HepG2 (cell line): Measurements from ENCODE around the gene LBX2. TPM values are rescaled to one million over a fixed set of nuclear protein-coding genes. Genes with fewer than 3 reads are reported as not detected.
A peak's percentile ranks its signal among the peaks of the same experiment; 100 is the strongest.

ENCODE experiments used
- ETV6 ChIP-seq: sonication (generic); formaldehyde crosslinking; conservative IDR thresholded peaks from 2 replicates; pipeline ENCODE4 v1.4.0; 2020; ENCODE audit warnings: missing genetic modification reagents
- GPBP1L1 ChIP-seq: sonication (generic); formaldehyde crosslinking; IDR thresholded peaks from 2 replicates; pipeline ENCODE4 v1.5.0; 2020; ENCODE audit warnings: mild to moderate bottlenecking, missing genetic modification reagents
- HDAC1 ChIP-seq: sonication (generic); formaldehyde crosslinking; IDR thresholded peaks from 2 replicates; pipeline ENCODE4 v1.5.1; 2020; ENCODE audit warnings: mild to moderate bottlenecking, missing genetic modification reagents
- ISL2 ChIP-seq: sonication (generic); formaldehyde crosslinking; IDR thresholded peaks from 2 replicates; pipeline ENCODE4 v1.5.0; 2020; ENCODE audit warnings: missing genetic modification reagents
- KLF11 ChIP-seq: IDR thresholded peaks from 2 replicates; pipeline ENCODE4 v1.6.1; 2016; ENCODE audit warnings: missing compliant biosample characterization
- NFIB ChIP-seq: sonication (generic); formaldehyde crosslinking; IDR thresholded peaks from 2 replicates; pipeline ENCODE4 v1.9.0; 2021; ENCODE audit warnings: missing genetic modification reagents, mild to moderate bottlenecking, borderline replicate concordance
- POLR2A ChIP-seq, 2 experiments: IDR thresholded peaks; 2 replicates each; pipeline ENCODE4 v1.6.1; 2011; ENCODE audit warnings: low read depth in 2 of 2, low read length in 2 of 2, mild to moderate bottlenecking in 1 of 2, moderate library complexity in 1 of 2; ENCODE audit not compliant: insufficient read depth in 1 of 2
- POLR2G ChIP-seq: fragments of 200-400 bp; formaldehyde crosslinking; IDR thresholded peaks from 2 replicates; pipeline ENCODE4 v1.6.1; 2018; ENCODE audit warnings: mild to moderate bottlenecking, low read depth, low read length, moderate library complexity
- RBM39 ChIP-seq: fragments of 200-400 bp; formaldehyde crosslinking; IDR thresholded peaks from one replicate; pipeline ENCODE4 v1.6.1; 2018; ENCODE audit warnings: antibody characterized with exemption, mild to moderate bottlenecking, low read depth, low read length; ENCODE audit not compliant: poor library complexity, severe bottlenecking
- SALL1 ChIP-seq: sonication (generic); formaldehyde crosslinking; IDR thresholded peaks from 2 replicates; pipeline ENCODE4 v1.8.0; 2022; ENCODE audit warnings: mild to moderate bottlenecking, missing genetic modification reagents
- SETDB1 ChIP-seq: sonication (generic); formaldehyde crosslinking; IDR thresholded peaks from 2 replicates; pipeline ENCODE4 v1.5.1; 2020; ENCODE audit warnings: missing genetic modification reagents, mild to moderate bottlenecking, borderline replicate concordance
- STAT6 ChIP-seq: sonication (generic); formaldehyde crosslinking; IDR thresholded peaks from 2 replicates; pipeline ENCODE4 v1.4.0; 2020; ENCODE audit warnings: missing genetic modification reagents, mild to moderate bottlenecking, borderline replicate concordance
- ZFAT ChIP-seq: sonication (generic); formaldehyde crosslinking; conservative IDR thresholded peaks from 2 replicates; pipeline ENCODE4 v1.8.1; 2023; ENCODE audit warnings: missing genetic modification reagents, inconsistent platforms
- ZNF160 ChIP-seq: sonication (generic); formaldehyde crosslinking; IDR thresholded peaks from 2 replicates; pipeline ENCODE4 v1.8.0; 2022; ENCODE audit warnings: mild to moderate bottlenecking, inconsistent platforms, missing genetic modification reagents
- ZNF256 ChIP-seq: sonication (generic); formaldehyde crosslinking; conservative IDR thresholded peaks from 2 replicates; pipeline ENCODE4 v1.4.0; 2020; ENCODE audit warnings: missing genetic modification reagents
- ZNF264 ChIP-seq: sonication (generic); formaldehyde crosslinking; IDR thresholded peaks from 2 replicates; pipeline ENCODE4 v1.4.0; 2020; ENCODE audit warnings: missing genetic modification reagents
- ZNF333 ChIP-seq: sonication (generic); formaldehyde crosslinking; IDR thresholded peaks from 2 replicates; pipeline ENCODE4 v1.4.0; 2020; ENCODE audit warnings: mild to moderate bottlenecking, missing genetic modification reagents, borderline replicate concordance
- ZNF343 ChIP-seq: sonication (generic); formaldehyde crosslinking; IDR thresholded peaks from 2 replicates; pipeline ENCODE4 v1.4.0; 2020; ENCODE audit warnings: mild to moderate bottlenecking, missing genetic modification reagents
- ZNF44 ChIP-seq: sonication (generic); formaldehyde crosslinking; IDR thresholded peaks from 2 replicates; pipeline ENCODE4 v1.5.1; 2020; ENCODE audit warnings: mild to moderate bottlenecking, missing genetic modification reagents
- ZNF546 ChIP-seq: sonication (generic); formaldehyde crosslinking; conservative IDR thresholded peaks from 2 replicates; pipeline ENCODE4 v1.8.1; 2023; ENCODE audit warnings: mild to moderate bottlenecking, missing genetic modification reagents
- ZNF615 ChIP-seq: sonication (generic); formaldehyde crosslinking; IDR thresholded peaks from 2 replicates; pipeline ENCODE4 v1.5.0; 2020; ENCODE audit warnings: mild to moderate bottlenecking, missing genetic modification reagents, borderline replicate concordance
- ZNF773 ChIP-seq: sonication (generic); formaldehyde crosslinking; IDR thresholded peaks from 2 replicates; pipeline ENCODE4 v1.4.0; 2020; ENCODE audit warnings: missing genetic modification reagents, borderline replicate concordance
- ZSCAN20 ChIP-seq: sonication (generic); formaldehyde crosslinking; IDR thresholded peaks from 2 replicates; pipeline ENCODE4 v1.4.0; 2020; ENCODE audit warnings: missing genetic modification reagents, mild to moderate bottlenecking, borderline replicate concordance
- polyA plus RNA-seq, 8 experiments: library from polyadenylated mRNA; depleted of rRNA in 3 of 8; stranded (reverse) in 7 of 8; unstranded in 1 of 8; fragments of >200 nt; fragmentation: Illumina TruSeq in 4 of 8; extraction: Trizol in 4 of 8; gene quantifications; 2 replicates each; pipeline versions ENCODE4 v1.2.1 to v1.2.3, GENCODE V29; 2011 to 2016; ENCODE audit warnings: low read depth in 4 of 8, missing spikeins in 1 of 8, mixed read lengths in 1 of 8; ENCODE audit not compliant: insufficient read depth in 1 of 8
- total RNA-seq, 5 experiments: library from RNA; depleted of rRNA; stranded (reverse); fragments of >200 nt; fragmentation: Illumina TruSeq; extraction: Trizol; gene quantifications; 2 replicates each; pipeline ENCODE4 v1.2.3, GENCODE V29; 2016; ENCODE audit warnings: low read depth in 1 of 5
- TF ChIP-seq, protein P1 (sequence below): IDR thresholded peaks from 2 replicates; pipeline ENCODE4 v1.6.1; 2016; ENCODE audit warnings: missing compliant biosample characterization, missing genetic modification reagents, borderline replicate concordance

LBX2 gene
- total and polyA plus RNA-seq, 2 of the 13 experiments (the other 11 are each of a cell fraction or from before 2014, with no cell fraction given): 6.4 to 8.1 TPM

DNA sequence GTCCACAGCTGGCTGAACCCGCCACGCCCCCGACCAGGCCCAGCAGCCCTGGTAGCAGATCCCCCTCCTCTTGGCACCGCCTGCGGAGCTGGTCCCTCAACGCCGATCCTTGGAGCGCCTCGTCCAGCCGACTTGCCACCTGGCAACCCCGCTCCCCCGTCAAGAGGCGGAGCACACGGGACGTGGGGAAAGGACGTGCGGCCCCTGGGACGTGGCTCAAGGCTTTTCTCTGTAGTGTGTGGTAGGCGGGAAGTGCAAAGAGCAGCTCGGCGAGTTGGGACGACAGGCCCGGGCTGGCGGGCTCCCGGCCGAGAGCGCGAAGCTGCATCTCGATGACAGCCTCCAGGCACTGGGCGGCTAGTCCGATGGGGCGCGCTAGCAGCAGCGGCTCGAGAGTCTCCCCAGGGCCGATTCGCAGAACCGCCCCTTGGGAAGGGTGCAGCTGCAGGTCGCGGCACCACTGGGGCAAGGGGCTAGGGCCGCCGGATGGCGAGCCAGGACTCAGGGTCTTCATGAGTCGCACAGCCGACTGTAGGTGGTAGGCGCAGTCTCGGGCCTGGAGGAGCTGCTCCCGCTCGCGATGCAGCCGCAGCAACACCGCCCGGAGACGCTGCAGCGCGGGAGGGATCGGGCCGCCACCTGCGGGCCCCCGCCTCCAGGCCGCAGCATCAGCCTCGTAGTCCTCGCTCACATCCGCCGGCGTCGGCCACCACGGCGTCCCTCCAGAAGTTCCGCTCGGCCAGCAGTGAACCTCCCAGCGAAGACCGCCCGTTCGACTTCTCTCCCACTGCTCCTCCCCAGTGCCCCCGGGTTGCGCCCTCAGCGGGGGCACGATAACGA, 17.2 kb downstream of the LBX2 start (continued):
- TF ChIP-seq, protein P1, sequence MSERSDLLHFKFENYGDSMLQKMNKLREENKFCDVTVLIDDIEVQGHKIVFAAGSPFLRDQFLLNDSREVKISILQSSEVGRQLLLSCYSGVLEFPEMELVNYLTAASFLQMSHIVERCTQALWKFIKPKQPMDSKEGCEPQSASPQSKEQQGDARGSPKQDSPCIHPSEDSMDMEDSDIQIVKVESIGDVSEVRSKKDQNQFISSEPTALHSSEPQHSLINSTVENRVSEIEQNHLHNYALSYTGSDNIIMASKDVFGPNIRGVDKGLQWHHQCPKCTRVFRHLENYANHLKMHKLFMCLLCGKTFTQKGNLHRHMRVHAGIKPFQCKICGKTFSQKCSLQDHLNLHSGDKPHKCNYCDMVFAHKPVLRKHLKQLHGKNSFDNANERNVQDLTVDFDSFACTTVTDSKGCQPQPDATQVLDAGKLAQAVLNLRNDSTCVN (CRISPR knock-in tag): peak; percentile 36; the same call in 1 of the 2 replicates
- peak; percentile 86; the same call in 1 of the 2 replicates for TF ChIP-seq ZNF343 (CRISPR knock-in tag)
- no peak; the same call in 1 of the 2 replicates for TF ChIP-seq STAT6
- no peak for TF ChIP-seq ZNF44 (CRISPR knock-in tag)
- TF ChIP-seq HDAC1 (CRISPR knock-in tag): 0 out of 2 replicates have a peak, but pooled peaks have one; percentile 52
- peak; percentile 75; the same call in 1 of the 2 replicates for TF ChIP-seq ZNF256
- no peak for TF ChIP-seq POLR2G
- TF ChIP-seq POLR2A (IDR thresholded peaks at IDR 0.05; ENCODE audit: insufficient read depth in 1 of 2, low read depth in 2 of 2, low read length in 2 of 2): peak; percentile 58 to 67
- TF ChIP-seq ZNF160 (CRISPR knock-in tag): no peak
- no peak for TF ChIP-seq SETDB1 (CRISPR knock-in tag)
- TF ChIP-seq ETV6 (CRISPR knock-in tag): peak; percentile 18; the same call in 1 of the 2 replicates
- TF ChIP-seq GPBP1L1 (CRISPR knock-in tag): no peak
- 0 out of 2 replicates have a peak, but pooled peaks have one; percentile 75 for TF ChIP-seq NFIB (CRISPR knock-in tag)
- TF ChIP-seq ZSCAN20: 0 out of 2 replicates have a peak, but pooled peaks have one; percentile 19
- TF ChIP-seq SALL1 (CRISPR knock-in tag): peak; percentile 71
- 0 out of 2 replicates have a peak, but pooled peaks have one; percentile 35 for TF ChIP-seq ZFAT (CRISPR knock-in tag)
- peak; percentile 66; the same call in 1 of the 2 replicates for TF ChIP-seq ISL2 (CRISPR knock-in tag)
- peak; percentile 12 for TF ChIP-seq RBM39
- TF ChIP-seq KLF11 (CRISPR knock-in tag): no peak; the same call in 1 of the 2 replicates
- peak; percentile 22 for TF ChIP-seq ZNF333 (CRISPR knock-in tag)
- no peak for TF ChIP-seq ZNF615 (CRISPR knock-in tag)
- TF ChIP-seq ZNF546 (CRISPR knock-in tag): no peak
- TF ChIP-seq ZNF773 (CRISPR knock-in tag): peak; percentile 58; the same call in 1 of the 2 replicates
- 0 out of 2 replicates have a peak, but pooled peaks have one; percentile 39 for TF ChIP-seq ZNF264 (CRISPR knock-in tag)
